GM12878 (cell line): ENCODE data around the gene RALGDS.

Experiments used
- CBFB ChIP-seq: IDR thresholded peaks from 2 replicates; pipeline ENCODE4 v1.6.1; 2016; ENCODE audit warnings: antibody characterized with exemption, low read depth
- TCF7 ChIP-seq: IDR thresholded peaks from 2 replicates; pipeline ENCODE4 v1.6.1; 2014; ENCODE audit warnings: antibody characterized with exemption, borderline replicate concordance
- TF ChIP-seq, protein P1 (sequence below): IDR thresholded peaks from 2 replicates; pipeline ENCODE4 v1.6.1; 2012; ENCODE audit warnings: low read depth, low read length, improper control_type of control experiment
- TF ChIP-seq, protein P2 (sequence below): fragments of 450-650 bp; IDR thresholded peaks from 2 replicates; pipeline ENCODE4 v1.6.1; 2016; ENCODE audit warnings: mild to moderate bottlenecking
- TF ChIP-seq, protein P3 (sequence below), 3 experiments: IDR thresholded peaks in 2 of 3; conservative IDR thresholded peaks in 1 of 3; 2 replicates each; pipeline ENCODE4 v1.5.1; 2011; ENCODE audit warnings: low read depth in 3 of 3, low read length in 3 of 3, mild to moderate bottlenecking in 3 of 3, control low read depth in 2 of 3, moderate library complexity in 2 of 3, inconsistent platforms in 1 of 3, mixed read lengths in 1 of 3; ENCODE audit not compliant: control insufficient read depth in 2 of 3, insufficient read depth in 1 of 3; ENCODE audit errors: extremely low read depth in 1 of 3

DNA sequence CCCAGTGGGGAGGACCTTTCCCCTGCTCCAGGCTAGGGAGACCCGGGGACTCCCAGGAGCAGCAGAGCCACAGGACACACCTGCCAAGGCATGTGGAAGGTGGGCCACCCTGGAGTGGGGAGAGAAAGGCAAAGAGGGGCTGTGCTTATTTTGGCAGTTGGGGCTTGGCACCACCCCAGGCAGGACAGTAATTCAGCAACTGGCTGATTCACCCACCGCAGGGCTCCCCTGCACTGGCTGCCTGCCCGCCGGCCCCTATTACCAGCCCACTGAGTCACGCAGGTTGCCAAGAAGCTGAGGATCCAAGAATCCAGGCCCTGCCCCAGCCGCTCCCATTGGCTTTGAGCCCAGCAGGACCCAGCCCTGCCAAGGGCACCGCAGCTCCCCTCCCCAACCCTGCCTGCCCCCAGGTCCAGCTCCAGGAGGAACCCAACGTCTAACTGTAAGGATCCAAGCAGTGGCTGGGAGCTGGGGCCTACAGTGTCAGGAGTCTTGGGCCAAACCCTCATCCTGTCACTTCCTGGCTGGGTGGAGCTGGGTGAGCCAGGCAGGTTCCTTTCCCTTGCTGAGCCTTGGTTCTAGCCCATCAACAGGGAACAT lies 14.2 kb upstream of the RALGDS start:
- no peak for TF ChIP-seq CBFB
- TF ChIP-seq, protein P1, sequence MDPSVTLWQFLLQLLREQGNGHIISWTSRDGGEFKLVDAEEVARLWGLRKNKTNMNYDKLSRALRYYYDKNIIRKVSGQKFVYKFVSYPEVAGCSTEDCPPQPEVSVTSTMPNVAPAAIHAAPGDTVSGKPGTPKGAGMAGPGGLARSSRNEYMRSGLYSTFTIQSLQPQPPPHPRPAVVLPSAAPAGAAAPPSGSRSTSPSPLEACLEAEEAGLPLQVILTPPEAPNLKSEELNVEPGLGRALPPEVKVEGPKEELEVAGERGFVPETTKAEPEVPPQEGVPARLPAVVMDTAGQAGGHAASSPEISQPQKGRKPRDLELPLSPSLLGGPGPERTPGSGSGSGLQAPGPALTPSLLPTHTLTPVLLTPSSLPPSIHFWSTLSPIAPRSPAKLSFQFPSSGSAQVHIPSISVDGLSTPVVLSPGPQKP = no peak
- no peak for TF ChIP-seq TCF7
- TF ChIP-seq, protein P2, sequence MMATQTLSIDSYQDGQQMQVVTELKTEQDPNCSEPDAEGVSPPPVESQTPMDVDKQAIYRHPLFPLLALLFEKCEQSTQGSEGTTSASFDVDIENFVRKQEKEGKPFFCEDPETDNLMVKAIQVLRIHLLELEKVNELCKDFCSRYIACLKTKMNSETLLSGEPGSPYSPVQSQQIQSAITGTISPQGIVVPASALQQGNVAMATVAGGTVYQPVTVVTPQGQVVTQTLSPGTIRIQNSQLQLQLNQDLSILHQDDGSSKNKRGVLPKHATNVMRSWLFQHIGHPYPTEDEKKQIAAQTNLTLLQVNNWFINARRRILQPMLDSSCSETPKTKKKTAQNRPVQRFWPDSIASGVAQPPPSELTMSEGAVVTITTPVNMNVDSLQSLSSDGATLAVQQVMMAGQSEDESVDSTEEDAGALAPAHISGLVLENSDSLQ = no peak
- TF ChIP-seq, protein P3, sequence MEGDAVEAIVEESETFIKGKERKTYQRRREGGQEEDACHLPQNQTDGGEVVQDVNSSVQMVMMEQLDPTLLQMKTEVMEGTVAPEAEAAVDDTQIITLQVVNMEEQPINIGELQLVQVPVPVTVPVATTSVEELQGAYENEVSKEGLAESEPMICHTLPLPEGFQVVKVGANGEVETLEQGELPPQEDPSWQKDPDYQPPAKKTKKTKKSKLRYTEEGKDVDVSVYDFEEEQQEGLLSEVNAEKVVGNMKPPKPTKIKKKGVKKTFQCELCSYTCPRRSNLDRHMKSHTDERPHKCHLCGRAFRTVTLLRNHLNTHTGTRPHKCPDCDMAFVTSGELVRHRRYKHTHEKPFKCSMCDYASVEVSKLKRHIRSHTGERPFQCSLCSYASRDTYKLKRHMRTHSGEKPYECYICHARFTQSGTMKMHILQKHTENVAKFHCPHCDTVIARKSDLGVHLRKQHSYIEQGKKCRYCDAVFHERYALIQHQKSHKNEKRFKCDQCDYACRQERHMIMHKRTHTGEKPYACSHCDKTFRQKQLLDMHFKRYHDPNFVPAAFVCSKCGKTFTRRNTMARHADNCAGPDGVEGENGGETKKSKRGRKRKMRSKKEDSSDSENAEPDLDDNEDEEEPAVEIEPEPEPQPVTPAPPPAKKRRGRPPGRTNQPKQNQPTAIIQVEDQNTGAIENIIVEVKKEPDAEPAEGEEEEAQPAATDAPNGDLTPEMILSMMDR (IDR thresholded peaks at IDR 0.05 in 2 of 3, conservative IDR thresholded peaks at IDR 0.05 in 1 of 3; ENCODE audit: control insufficient read depth in 2 of 3, extremely low read depth in 1 of 3, insufficient read depth in 1 of 3, low read depth in 3 of 3, low read length in 3 of 3) = no peak
